HG02571 (cell line): ENCODE results near the gene TUBGCP2.
"Not testable (repeated sequence)": the region's sequence is repeated elsewhere in the genome, so short reads cannot be mapped to it uniquely, and the experiment has no call there.

Experiments
- ATAC-seq: cut with Tn5 transposase; IDR thresholded peaks from one replicate; pipeline ENCODE4 v1.9.1; 2021; ENCODE audit warnings: mild to moderate bottlenecking, moderate library complexity; ENCODE audit not compliant: unreplicated experiment

TUBGCP2 gene

GRCh38 chr10:133270204-133270603, 38.5 kb downstream of the TUBGCP2 start:
- no peak for ATAC-seq

- no peak for ATAC-seq
Observed at GRCh38 chr10:133269367-133269766, 39.3 kb downstream of the TUBGCP2 start.

GRCh38 chr10:133268532-133268931, 40.1 kb downstream of the TUBGCP2 start:
- ATAC-seq, result no peak

DNA sequence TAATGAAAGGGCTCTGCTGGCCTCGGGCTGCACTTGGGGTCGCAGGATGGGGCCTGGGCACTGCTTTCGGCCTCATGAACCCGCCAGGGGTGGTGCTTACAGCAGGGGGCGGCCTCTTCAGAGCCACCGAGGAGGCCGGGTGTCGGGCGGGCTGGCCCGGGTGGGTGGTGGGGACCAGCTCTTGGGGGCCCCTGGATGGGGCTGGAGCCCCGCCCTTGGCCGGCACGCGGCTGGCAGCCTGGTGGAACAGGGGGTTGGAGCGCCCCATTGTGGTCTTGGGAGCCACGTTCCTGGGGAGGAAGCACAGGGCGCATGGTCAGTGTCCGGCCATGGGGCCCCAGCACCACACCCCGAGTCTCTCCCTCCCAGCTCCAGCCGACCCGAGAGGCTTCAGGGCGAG, 40.8 kb downstream of the TUBGCP2 start:
- no peak for ATAC-seq

DNA sequence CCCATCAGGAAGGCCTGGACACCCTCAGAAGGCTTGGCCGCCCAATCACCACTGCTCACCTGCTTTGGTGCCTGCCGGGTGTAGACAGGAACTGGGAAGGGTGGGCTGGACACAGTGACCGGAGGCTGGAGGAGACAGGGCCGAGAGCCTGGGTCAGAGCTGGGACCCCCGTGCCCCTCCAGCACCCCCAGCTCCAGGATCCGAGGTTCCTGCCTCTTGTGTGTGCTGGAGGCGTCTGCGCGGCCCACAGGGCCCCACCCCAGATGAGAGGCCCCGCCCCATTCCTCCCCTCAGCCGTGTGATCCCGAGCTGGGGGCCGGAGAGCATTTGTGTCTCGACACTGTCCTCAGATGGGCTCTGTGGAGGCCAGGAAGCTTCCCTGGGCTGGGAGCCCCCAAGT, 41.4 kb downstream of the TUBGCP2 start:
- ATAC-seq, result no peak

GRCh38 chr10:133266056-133266795, 42.4 kb downstream of the TUBGCP2 start:
- ATAC-seq, result no peak

- not testable (repeated sequence) for ATAC-seq
Observed at GRCh38 chr10:133265052-133265451, 43.6 kb downstream of the TUBGCP2 start.

- no peak for ATAC-seq
Observed at GRCh38 chr10:133264461-133264860, 44.2 kb downstream of the TUBGCP2 start.

DNA sequence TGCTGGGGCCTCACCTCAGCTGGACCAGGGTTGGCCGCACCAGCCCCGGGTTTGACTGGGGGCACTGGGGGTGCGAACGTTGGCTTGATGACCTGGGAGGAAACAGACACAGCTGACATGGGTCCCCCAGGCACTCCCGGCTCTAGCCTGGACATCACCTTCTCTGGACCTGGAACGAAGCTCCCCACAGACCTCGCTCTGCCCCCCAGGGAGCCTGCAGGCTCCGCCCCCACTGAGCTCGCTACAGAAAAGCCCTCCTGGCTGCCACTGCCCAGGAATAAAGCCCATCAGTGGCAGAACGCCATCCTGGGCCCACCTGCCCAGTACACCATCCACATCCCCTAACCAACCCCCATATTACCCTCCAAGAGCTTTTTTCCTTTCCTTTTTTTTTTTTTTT, 45.0 kb downstream of the TUBGCP2 start:
- ATAC-seq, result no peak

DNA sequence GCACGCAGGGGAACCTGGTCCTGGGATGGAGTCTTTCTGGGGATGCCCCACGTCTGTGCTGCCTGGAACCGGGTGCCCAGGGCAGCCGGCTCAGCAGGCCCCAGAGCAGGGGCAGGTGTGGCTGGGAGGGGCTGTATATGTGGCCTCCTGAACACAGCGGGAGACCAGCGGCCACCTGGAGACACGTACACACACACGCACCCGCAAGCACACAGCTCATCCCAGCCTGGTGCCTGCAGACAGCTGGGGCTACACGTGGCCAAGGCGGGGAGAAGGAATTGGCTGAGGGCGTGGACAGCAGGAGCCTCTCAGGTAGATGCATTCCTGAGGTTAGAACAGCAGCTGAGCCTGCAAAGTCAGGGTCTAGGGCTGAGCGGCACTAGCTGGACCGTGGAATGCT, 46.0 kb downstream of the TUBGCP2 start:
- no peak for ATAC-seq

DNA sequence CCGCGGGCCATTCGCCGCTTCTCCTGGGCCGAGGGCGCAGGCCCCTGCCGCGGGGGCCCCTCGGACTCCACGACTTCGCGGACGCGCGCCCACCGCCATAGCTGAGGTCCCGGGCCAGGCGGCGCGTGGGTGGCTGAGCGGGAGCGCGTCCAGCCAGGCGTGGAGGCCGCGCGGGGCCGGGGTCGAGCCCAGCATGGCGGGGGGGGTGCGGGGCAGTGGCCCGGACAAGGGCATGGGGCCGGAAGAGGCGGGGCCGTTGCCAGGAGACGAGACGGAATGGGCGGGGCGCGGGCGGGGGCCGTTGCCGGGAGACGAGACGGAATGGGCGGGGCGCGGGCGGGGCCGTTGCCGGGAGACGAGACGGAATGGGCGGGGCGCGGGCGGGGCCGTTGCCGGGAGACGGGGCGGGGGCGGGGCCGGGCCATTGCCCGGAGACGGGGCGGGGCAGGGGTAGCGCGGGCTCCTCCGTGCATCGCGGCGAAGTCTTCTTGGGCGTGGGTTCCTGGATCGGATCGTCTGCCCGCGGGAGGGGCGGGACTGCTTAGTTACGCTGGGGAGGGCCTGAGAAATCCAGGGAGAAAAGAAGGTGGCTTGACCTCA, 46.8 kb downstream of the TUBGCP2 start:
- ATAC-seq, result peak; percentile 47

GRCh38 chr10:133260895-133261725, 47.6 kb downstream of the TUBGCP2 start:
- peak; percentile 56 for ATAC-seq

DNA sequence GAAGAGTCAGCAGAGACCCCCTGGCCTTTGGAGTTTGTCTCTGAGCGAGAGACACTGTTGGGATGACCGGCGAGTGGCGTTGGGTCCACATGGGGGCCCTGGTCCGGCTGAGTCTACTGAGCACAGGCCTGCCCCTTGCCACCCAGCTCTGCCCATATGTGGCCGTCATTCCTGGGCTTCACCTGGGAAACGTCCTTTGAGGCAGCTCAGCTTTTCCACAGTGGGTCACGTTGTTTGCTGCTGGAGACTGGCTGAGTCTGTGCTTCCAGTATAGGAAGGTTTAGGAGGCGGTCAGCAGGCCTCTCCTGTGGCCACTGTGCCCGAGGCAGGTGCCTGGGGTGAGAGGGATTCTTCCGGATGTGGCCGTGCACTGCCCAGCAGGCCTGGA, 49.1 kb downstream of the TUBGCP2 start:
- ATAC-seq, result no peak

GRCh38 chr10:133258818-133259601, 49.7 kb downstream of the TUBGCP2 start:
- ATAC-seq, result no peak

DNA sequence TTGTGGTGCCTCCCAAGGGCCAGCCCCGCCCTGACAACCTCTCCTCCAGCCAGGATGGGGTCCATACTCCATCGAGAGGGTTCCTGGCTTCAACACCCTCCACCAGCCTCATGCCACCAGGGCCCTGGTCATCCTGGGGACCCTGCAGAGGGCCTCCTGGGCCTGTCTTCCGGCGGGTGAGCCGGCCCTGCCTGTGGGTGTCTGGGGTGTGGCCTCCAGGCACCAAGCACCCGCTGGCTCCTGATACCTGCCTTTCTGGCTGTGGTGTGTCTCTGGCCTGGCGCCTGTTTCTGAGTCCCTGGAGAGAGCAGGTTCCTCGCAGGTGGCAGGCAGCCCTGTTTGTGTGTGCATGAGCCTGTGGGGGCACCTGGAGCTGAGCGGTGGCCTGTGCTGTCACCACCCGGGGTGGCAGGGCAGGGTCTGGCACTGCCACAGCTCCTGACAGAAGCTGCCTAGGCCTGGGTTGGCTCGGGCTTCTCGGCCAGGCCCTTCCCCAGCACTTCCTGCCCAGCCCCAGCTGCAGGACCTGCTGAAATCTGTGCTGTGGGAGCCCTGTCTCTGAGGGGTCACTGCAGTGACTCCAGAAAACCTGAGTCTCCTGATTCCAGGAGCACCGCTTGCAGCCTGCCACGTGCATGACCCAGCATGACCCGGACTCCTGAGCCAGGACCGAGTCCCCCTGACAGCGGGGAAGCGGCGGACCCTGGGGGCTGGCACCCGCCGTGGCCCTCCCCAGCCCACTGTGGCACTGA, 50.4 kb downstream of the TUBGCP2 start:
- no peak for ATAC-seq

GRCh38 chr10:133257489-133258065, 51.1 kb downstream of the TUBGCP2 start:
- no peak for ATAC-seq

GRCh38 chr10:133255323-133255722, 53.3 kb downstream of the TUBGCP2 start:
- no peak for ATAC-seq

DNA sequence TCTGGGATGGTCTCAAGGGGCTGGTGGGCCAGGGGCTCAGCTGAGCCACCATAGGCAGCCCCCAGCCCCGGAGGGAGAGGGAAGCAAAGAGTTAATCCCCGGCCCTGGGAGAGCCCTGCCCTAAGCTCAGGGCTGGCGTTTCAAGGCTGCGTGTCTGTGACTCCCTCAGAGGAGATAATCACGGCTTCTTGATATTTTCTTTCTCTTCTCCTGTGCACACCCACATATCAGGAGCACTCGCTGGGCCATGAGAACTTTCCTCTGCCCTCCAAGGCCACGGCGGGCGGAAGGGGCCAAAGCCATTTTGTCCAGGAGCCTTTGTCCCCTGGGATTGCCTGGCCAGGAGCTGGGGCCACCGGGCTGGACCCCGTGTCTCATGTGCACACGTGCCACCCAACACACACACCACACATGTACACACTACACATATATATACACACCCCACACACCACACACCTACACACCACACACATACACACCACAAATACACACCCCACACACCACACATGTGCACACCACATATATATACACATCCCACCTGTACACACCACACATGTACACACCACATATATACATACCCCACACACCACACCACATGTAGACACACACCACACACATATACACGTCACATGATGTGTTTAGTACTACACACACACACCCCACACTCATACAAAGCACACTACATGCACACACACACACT, 54.1 kb downstream of the TUBGCP2 start:
- ATAC-seq, result no peak

DNA sequence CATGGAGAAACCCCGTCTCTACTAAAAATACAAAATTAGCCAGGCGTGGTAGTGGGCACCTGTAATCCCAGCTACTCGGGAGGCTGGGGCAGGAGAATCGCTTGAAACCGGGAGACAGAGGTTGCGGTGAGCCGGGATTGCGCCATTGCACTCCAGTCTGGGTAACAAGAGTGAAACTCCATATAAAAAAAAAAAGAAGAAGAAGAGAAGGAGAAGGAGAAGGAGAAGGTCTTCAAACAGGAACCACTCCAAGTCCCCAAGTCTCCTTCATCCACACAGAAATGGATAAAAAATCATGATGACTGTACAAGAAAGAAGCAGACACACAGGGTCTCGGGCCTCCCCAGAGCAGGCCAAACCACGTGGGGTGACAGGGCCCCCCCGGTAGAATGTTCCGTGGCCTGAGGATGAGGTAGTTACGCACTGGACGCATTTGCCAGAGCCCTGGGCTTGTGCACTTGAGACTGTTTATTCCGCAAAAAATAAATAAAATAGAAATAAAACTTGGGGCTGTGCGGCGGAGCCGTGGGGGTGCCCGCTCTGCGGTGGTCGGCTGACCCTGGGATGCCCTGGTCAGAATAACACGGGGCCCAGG, 55.2 kb downstream of the TUBGCP2 start:
- no peak for ATAC-seq
